Neural crest cell (in vitro differentiated cells): ENCODE measurements around the gene TRIM71. TPM values are rescaled to one million over a fixed set of nuclear protein-coding genes. Genes with fewer than 3 reads are reported as not detected.

ENCODE experiments used
- DNase-seq: peaks from one replicate; pipeline ENCODE4 v3.0.0; 2021; ENCODE audit warnings: low read depth, mixed read lengths, low spot score
- H3K27ac Mint-ChIP-seq: one replicate; pipeline ENCODE4 v1.8.0; 2021; ENCODE audit warnings: mild to moderate bottlenecking, mixed read lengths; ENCODE audit not compliant: unreplicated experiment
- H3K27me3 Mint-ChIP-seq: 2 replicates; pipeline ENCODE4 v1.8.0; 2021; ENCODE audit warnings: low read depth, mild to moderate bottlenecking, mixed read lengths
- H3K36me3 Mint-ChIP-seq: 2 replicates; pipeline ENCODE4 v1.8.0; 2021; ENCODE audit warnings: low read depth, mild to moderate bottlenecking, mixed read lengths
- H3K4me1 Mint-ChIP-seq: 2 replicates; pipeline ENCODE4 v1.8.0; 2021; ENCODE audit warnings: mixed read lengths
- H3K4me3 Mint-ChIP-seq: one replicate; pipeline ENCODE4 v1.8.0; 2021; ENCODE audit warnings: mild to moderate bottlenecking, mixed read lengths
- H3K9me3 Mint-ChIP-seq: 2 replicates; pipeline ENCODE4 v1.8.0; 2021; ENCODE audit warnings: mixed read lengths
- CTCF ChIP-seq: fragments of 200-600 bp; sonication (generic); conservative IDR thresholded peaks from 2 replicates; pipeline ENCODE4 v1.5.0; 2021; ENCODE audit warnings: antibody characterized with exemption, mild to moderate bottlenecking
- total RNA-seq: library from RNA; stranded (reverse); gene quantifications from 2 replicates; pipeline ENCODE4 v1.2.1, GENCODE V29; 2021

The TRIM71 gene
- total RNA-seq, 1 donor from 2014 or later = 92.4 TPM

GRCh38 chr3:32869513-32870047, 51.8 kb downstream of the TRIM71 start:
- Mint-ChIP-seq H3K36me3 (peaks cover 2% of the 10 kb centered on the region), H3K27me3 (no peaks in the 10 kb centered on the region)

GRCh38 chr3:32870373-32871095, 52.7 kb downstream of the TRIM71 start:
- no peak for TF ChIP-seq CTCF
- peak overlapping the region; percentile 29 for H3K4me3 Mint-ChIP-seq
- peak overlapping the region; percentile 10 for H3K27ac Mint-ChIP-seq
- no peak for DNase-seq
- no peaks in the 10 kb centered on the region for H3K9me3 Mint-ChIP-seq
- peaks cover 72% of the 10 kb centered on the region for H3K4me1 Mint-ChIP-seq
- peaks cover 2% of the 10 kb centered on the region for H3K36me3 Mint-ChIP-seq
- no peaks in the 10 kb centered on the region for H3K27me3 Mint-ChIP-seq

More at GRCh38 chr3:32869513-32870047, 51.8 kb downstream of the TRIM71 start:
- no peaks in the 10 kb centered on the region for H3K9me3 Mint-ChIP-seq
- peak; percentile 53 for DNase-seq
- peak overlapping the region; percentile 64 for H3K4me3 Mint-ChIP-seq
- H3K27ac Mint-ChIP-seq = peak overlapping the region; percentile 48
- no peak for TF ChIP-seq CTCF
- peaks cover 82% of the 10 kb centered on the region for H3K4me1 Mint-ChIP-seq

GRCh38 chr3:32871273-32871672, 53.5 kb downstream of the TRIM71 start:
- no peak for DNase-seq
- H3K27ac Mint-ChIP-seq = no peak overlapping the region
- peaks cover 65% of the 10 kb centered on the region for H3K4me1 Mint-ChIP-seq

GRCh38 chr3:32872487-32873382, 54.9 kb downstream of the TRIM71 start:
- Mint-ChIP-seq H3K27me3 (no peaks in the 10 kb centered on the region), H3K9me3 (no peaks in the 10 kb centered on the region), H3K36me3 (peaks cover 11% of the 10 kb centered on the region), H3K27ac (peak overlapping the region; percentile 65), H3K4me3 (no peak overlapping the region), H3K4me1 (peaks cover 54% of the 10 kb centered on the region)
- no peak for DNase-seq
- no peak for TF ChIP-seq CTCF

More at GRCh38 chr3:32871273-32871672, 53.5 kb downstream of the TRIM71 start:
- no peaks in the 10 kb centered on the region for H3K27me3 Mint-ChIP-seq
- H3K9me3 Mint-ChIP-seq = no peaks in the 10 kb centered on the region
- H3K4me3 Mint-ChIP-seq = no peak overlapping the region
- H3K36me3 Mint-ChIP-seq = peaks cover 2% of the 10 kb centered on the region
- no peak for TF ChIP-seq CTCF

GRCh38 chr3:32873531-32874130, 55.8 kb downstream of the TRIM71 start:
- no peak for TF ChIP-seq CTCF
- Mint-ChIP-seq H3K27ac (peak overlapping the region; percentile 50), H3K4me1 (peaks cover 48% of the 10 kb centered on the region), H3K27me3 (no peaks in the 10 kb centered on the region), H3K4me3 (no peak overlapping the region), H3K9me3 (no peaks in the 10 kb centered on the region), H3K36me3 (peaks cover 15% of the 10 kb centered on the region)
- no peak for DNase-seq
